Neuronal stem cell (in vitro differentiated cells): ENCODE results near the gene CANT1.
"Not testable (repeated sequence)": the region's sequence is repeated elsewhere in the genome, so short reads cannot be mapped to it uniquely, and the experiment has no call there.

Source experiments
- DNase-seq: peaks from one replicate; pipeline ENCODE4 v3.0.0-alpha.2; 2013; ENCODE audit warnings: low spot score
- H2AFZ ChIP-seq: one replicate; pipeline ENCODE4 v1.6.1; 2013; ENCODE audit warnings: mild to moderate bottlenecking, low read length, inconsistent platforms
- H2AK5ac ChIP-seq: 2 replicates; pipeline ENCODE4 v1.6.1; 2013; ENCODE audit warnings: low read depth, mild to moderate bottlenecking, inconsistent platforms, low read length, moderate library complexity, mixed read lengths
- H2BK120ac ChIP-seq: 2 replicates; pipeline ENCODE4 v1.6.1; 2013; ENCODE audit warnings: low read depth, mild to moderate bottlenecking, inconsistent platforms, low read length, moderate library complexity, mixed read lengths
- H2BK12ac ChIP-seq: one replicate; pipeline ENCODE4 v1.6.1; 2013; ENCODE audit warnings: low read length, inconsistent platforms
- H2BK15ac ChIP-seq: 2 replicates; pipeline ENCODE4 v1.6.1; 2013; ENCODE audit warnings: mild to moderate bottlenecking, low read length, inconsistent platforms, mixed read lengths
- H2BK5ac ChIP-seq: one replicate; pipeline ENCODE4 v1.6.1; 2013; ENCODE audit warnings: inconsistent platforms, mild to moderate bottlenecking, low read length, moderate library complexity
- H3K14ac ChIP-seq: one replicate; pipeline ENCODE4 v1.6.1; 2013; ENCODE audit warnings: low read length, inconsistent platforms
- H3K18ac ChIP-seq: 2 replicates; pipeline ENCODE4 v1.6.1; 2013; ENCODE audit warnings: low read length, inconsistent platforms
- H3K23ac ChIP-seq: 2 replicates; pipeline ENCODE4 v1.6.1; 2013; ENCODE audit warnings: low read depth, mild to moderate bottlenecking, mixed read lengths, low read length, inconsistent platforms; ENCODE audit not compliant: poor library complexity
- H3K27ac ChIP-seq: replicated peaks from 3 replicates; pipeline ENCODE4 v1.5.1; 2013; ENCODE audit warnings: low read length, inconsistent platforms
- H3K27me3 ChIP-seq, 3 experiments: 2 replicates each; pipeline ENCODE4 v1.6.1; 2013; ENCODE audit warnings: low read length in 3 of 3, mild to moderate bottlenecking in 2 of 3, inconsistent platforms in 1 of 3, low read depth in 1 of 3, mixed read lengths in 1 of 3, moderate library complexity in 1 of 3; ENCODE audit not compliant: control insufficient read depth in 3 of 3, insufficient read depth in 3 of 3
- H3K36me3 ChIP-seq, 2 donors: replicated peaks in 1 of 2; 2 replicates each; pipeline ENCODE4 v1.6.1; 2013; ENCODE audit warnings: low read length in 2 of 2; ENCODE audit not compliant: control insufficient read depth in 2 of 2, insufficient read depth in 2 of 2
- H3K4ac ChIP-seq: 2 replicates; pipeline ENCODE4 v1.6.1; 2013; ENCODE audit warnings: inconsistent platforms, mild to moderate bottlenecking, low read length, moderate library complexity
- H3K4me1 ChIP-seq, 2 donors: 1 replicate in 1 of 2; 2 replicates in 1 of 2; pipeline ENCODE4 v1.6.1; 2013; ENCODE audit warnings: low read length in 2 of 2, low read depth in 1 of 2; ENCODE audit not compliant: control insufficient read depth in 2 of 2, insufficient read depth in 1 of 2
- H3K4me2 ChIP-seq: one replicate; pipeline ENCODE4 v1.6.1; 2013; ENCODE audit warnings: mild to moderate bottlenecking, low read length, inconsistent platforms; ENCODE audit not compliant: insufficient read depth, poor library complexity, severe bottlenecking
- H3K4me3 ChIP-seq, 2 donors: 2 replicates each; pipeline ENCODE4 v1.5.1; 2013; ENCODE audit warnings: low read length in 2 of 2, mild to moderate bottlenecking in 2 of 2, inconsistent platforms in 1 of 2, moderate library complexity in 1 of 2
- H3K79me1 ChIP-seq: one replicate; pipeline ENCODE4 v1.6.1; 2013; ENCODE audit warnings: low read depth, mild to moderate bottlenecking, inconsistent platforms, low read length, moderate library complexity
- H3K9ac ChIP-seq: one replicate; pipeline ENCODE4 v1.6.1; 2013; ENCODE audit warnings: mild to moderate bottlenecking, low read depth, low read length, inconsistent platforms; ENCODE audit not compliant: poor library complexity
- H3K9me3 ChIP-seq, 2 donors: replicated peaks in 1 of 2; 2 replicates each; pipeline versions ENCODE3 to v1.6.1; 2013; ENCODE audit warnings: low read length in 2 of 2, mild to moderate bottlenecking in 2 of 2, inconsistent platforms in 1 of 2, low read depth in 1 of 2, mixed read lengths in 1 of 2, moderate library complexity in 1 of 2; ENCODE audit not compliant: control insufficient read depth in 2 of 2, insufficient read depth in 1 of 2
- H4K8ac ChIP-seq: one replicate; pipeline ENCODE4 v1.6.1; 2013; ENCODE audit warnings: low read depth, mild to moderate bottlenecking, inconsistent platforms, low read length, moderate library complexity
- H4K91ac ChIP-seq: one replicate; pipeline ENCODE4 v1.6.1; 2013; ENCODE audit warnings: low read length, low read depth, mild to moderate bottlenecking, inconsistent platforms; ENCODE audit not compliant: poor library complexity
- WGBS, 2 donors: extraction: QIAGEN DNeasy Blood & Tissue Kit; methylation state at CpG; one replicate each; pipeline ENCODE4 v1.1.7; 2013; ENCODE audit warnings: missing lambda C conversion rate in 2 of 2, mixed read lengths in 1 of 2; ENCODE audit not compliant: insufficient read length in 2 of 2, insufficient replicate concordance in 1 of 2; ENCODE audit errors: extremely low coverage in 2 of 2; 5-methylcytosine and 5-hydroxymethylcytosine counted together

The CANT1 gene

GRCh38 chr17:79023180-79023705 is 13.7 kb upstream of the CANT1 start:
- Histone ChIP-seq H3K23ac (no peak overlapping the region), H2BK120ac (no peak overlapping the region), H2BK5ac (no peak overlapping the region), H3K9me3 (no peaks in the 10 kb centered on the region), H2AK5ac (no peak overlapping the region), H4K91ac (no peak overlapping the region), H3K4me2 (peak overlapping the region; percentile 99), H3K36me3 (no peaks in the 10 kb centered on the region), H3K27me3 (peaks cover 0 to 97% (median 15%) of the 10 kb centered on the region in 3 experiments), H2BK12ac (no peak overlapping the region), H3K9ac (peak overlapping the region; percentile 91), H4K8ac (no peak overlapping the region), H3K27ac (no peak overlapping the region), H3K14ac (no peak overlapping the region), H3K18ac (no peak overlapping the region), H3K79me1 (no peaks in the 10 kb centered on the region), H3K4me3 (no peak overlapping the region), H2AFZ (peak overlapping the region; percentile 97), H3K4ac (no peak overlapping the region), H3K4me1 (peaks cover 5 to 10% of the 10 kb centered on the region in 2 donors), H2BK15ac (peak overlapping the region; percentile 41)
- no peak for DNase-seq
- no CpG with 5 or more reads among the region's 12 CpGs for WGBS, 2 donors

GRCh38 chr17:79022507-79022991 is 13.0 kb upstream of the CANT1 start:
- no CpG with 5 or more reads among the region's 9 CpGs for WGBS, 2 donors
- H2AK5ac ChIP-seq = peak overlapping the region; percentile 9

GRCh38 chr17:79021929-79022328 is 12.4 kb upstream of the CANT1 start:
- H2BK120ac ChIP-seq, H3K4ac ChIP-seq, H3K36me3 ChIP-seq, H3K27ac ChIP-seq, H3K18ac ChIP-seq, H2BK15ac ChIP-seq, H2BK5ac ChIP-seq, H3K79me1 ChIP-seq, H3K14ac ChIP-seq, H2AK5ac ChIP-seq, H3K4me2 ChIP-seq, H3K23ac ChIP-seq, H3K9me3 ChIP-seq, H2AFZ ChIP-seq, H4K8ac ChIP-seq, H2BK12ac ChIP-seq, H3K4me3 ChIP-seq, H4K91ac ChIP-seq, H3K9ac ChIP-seq, DNase-seq: not testable (repeated sequence)
- no CpG with 5 or more reads among the region's 2 CpGs for WGBS, 2 donors
- Histone ChIP-seq H3K4me1 (peaks cover 5 to 10% of the 10 kb centered on the region in 2 donors), H3K27me3 (peaks cover 0 to 84% (median 15%) of the 10 kb centered on the region in 3 experiments)

More at GRCh38 chr17:79022507-79022991, 13.0 kb upstream of the CANT1 start:
- H3K18ac ChIP-seq = no peak overlapping the region
- H2BK12ac ChIP-seq = no peak overlapping the region
- no peak overlapping the region for H2BK120ac ChIP-seq
- H4K8ac ChIP-seq = no peak overlapping the region
- peaks cover 0 to 90% (median 15%) of the 10 kb centered on the region in 3 experiments for H3K27me3 ChIP-seq
- H2BK15ac ChIP-seq = no peak overlapping the region
- H3K79me1 ChIP-seq = no peaks in the 10 kb centered on the region
- H4K91ac ChIP-seq = no peak overlapping the region
- no peak overlapping the region for H3K4me2 ChIP-seq
- H3K23ac ChIP-seq = no peak overlapping the region
- peaks cover 5 to 10% of the 10 kb centered on the region in 2 donors for H3K4me1 ChIP-seq
- H3K4me3 ChIP-seq = no peak overlapping the region
- H2AFZ ChIP-seq = no peak overlapping the region
- no peaks in the 10 kb centered on the region for H3K9me3 ChIP-seq
- H2BK5ac ChIP-seq = no peak overlapping the region
- H3K4ac ChIP-seq = no peak overlapping the region
- H3K27ac ChIP-seq = no peak overlapping the region
- H3K14ac ChIP-seq = no peak overlapping the region
- H3K9ac ChIP-seq = no peak overlapping the region
- DNase-seq = no peak
- H3K36me3 ChIP-seq = no peaks in the 10 kb centered on the region

GRCh38 chr17:79020631-79021301 is 11.2 kb upstream of the CANT1 start:
- Histone ChIP-seq H2AK5ac (no peak overlapping the region), H2BK15ac (no peak overlapping the region), H3K4me1 (peaks cover 5 to 7% of the 10 kb centered on the region in 2 donors), H3K36me3 (no peaks in the 10 kb centered on the region), H3K9ac (no peak overlapping the region), H2BK5ac (no peak overlapping the region), H3K4me3 (no peak overlapping the region), H3K18ac (no peak overlapping the region), H3K14ac (no peak overlapping the region), H3K4me2 (no peak overlapping the region), H3K27me3 (peaks cover 0 to 73% (median 15%) of the 10 kb centered on the region in 3 experiments), H2BK12ac (no peak overlapping the region), H2AFZ (no peak overlapping the region), H3K4ac (no peak overlapping the region), H4K8ac (no peak overlapping the region), H4K91ac (no peak overlapping the region), H3K9me3 (no peaks in the 10 kb centered on the region), H3K79me1 (no peaks in the 10 kb centered on the region), H3K27ac (no peak overlapping the region), H3K23ac (no peak overlapping the region), H2BK120ac (no peak overlapping the region)
- no peak for DNase-seq
- WGBS, 2 donors = no CpG with 5 or more reads among the region's 2 CpGs
